GM19372 (cell line): ENCODE measurements around the gene RASSF3.
"Not testable (repeated sequence)": the region's sequence is repeated elsewhere in the genome, so short reads cannot be mapped to it uniquely, and the experiment has no call there.

ENCODE experiments used
- ATAC-seq: cut with Tn5 transposase; IDR thresholded peaks from one replicate; pipeline ENCODE4 v1.9.1; 2021; ENCODE audit warnings: mild to moderate bottlenecking, low read depth, moderate library complexity; ENCODE audit not compliant: unreplicated experiment

Gene RASSF3

DNA sequence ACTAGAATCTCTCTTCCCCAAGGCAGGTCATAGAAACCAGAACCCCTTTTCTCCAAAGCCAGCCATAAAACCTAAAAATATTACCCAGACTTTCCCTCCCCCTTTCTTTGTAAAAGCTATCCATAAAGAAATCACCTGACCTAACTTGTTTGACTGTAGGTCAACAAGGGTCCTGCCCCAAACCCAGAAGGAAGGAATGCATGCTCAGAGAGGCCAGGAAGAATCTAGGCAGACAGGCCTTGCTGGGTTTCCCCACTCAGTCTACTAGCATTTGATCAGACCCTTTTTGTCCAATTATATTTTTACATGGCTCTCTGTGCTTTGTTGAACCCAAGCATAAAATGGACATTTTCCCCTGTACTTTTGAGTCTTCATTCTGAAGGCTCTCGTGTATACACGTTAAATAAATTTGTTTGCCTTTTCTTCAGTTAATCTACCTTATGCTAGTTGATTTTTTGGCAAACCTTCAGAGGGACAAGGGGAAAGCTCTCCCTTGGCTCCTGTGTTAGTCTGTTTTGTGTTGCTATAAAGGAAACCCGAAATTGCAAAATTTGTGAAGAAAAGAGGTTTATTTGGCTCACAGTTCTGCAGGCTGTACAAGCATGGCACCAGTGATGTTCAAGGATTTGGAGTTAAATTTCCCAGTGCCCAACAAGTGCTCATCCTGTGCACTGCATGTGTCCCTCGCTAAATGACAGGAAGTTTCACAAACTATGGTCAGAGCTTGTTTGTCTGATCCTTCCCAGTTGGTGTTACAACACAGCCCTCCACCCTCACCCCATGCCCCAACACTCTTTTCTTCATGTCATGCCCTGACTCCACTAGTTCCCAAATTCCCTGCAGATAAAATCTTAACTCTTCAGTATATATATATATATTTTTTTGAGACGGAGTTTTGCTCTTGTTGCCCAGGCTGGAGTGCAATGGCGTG lies 14.2 kb upstream of the RASSF3 start:
- ATAC-seq: no peak

GRCh38 chr12:64598831-64599230 lies 11.5 kb upstream of the RASSF3 start:
- no peak for ATAC-seq

DNA sequence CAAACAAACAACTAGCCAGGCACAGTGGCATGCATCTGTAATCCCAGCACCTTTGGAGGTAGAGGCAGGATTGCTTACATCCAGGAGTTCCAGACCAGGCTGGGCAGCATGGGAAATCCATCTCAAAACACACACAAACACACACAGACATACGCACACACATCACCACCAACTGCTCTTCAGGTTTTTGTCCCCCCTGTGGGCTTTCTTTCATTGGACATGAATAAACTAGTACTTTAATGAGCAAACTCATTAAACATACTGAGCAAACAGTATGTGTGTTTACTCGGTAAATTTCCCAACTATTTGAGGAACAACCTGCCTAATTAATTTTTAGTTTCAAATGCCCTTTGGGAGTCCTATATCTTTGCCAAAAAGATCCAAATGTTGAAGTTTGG lies 10.1 kb upstream of the RASSF3 start:
- ATAC-seq: no peak

DNA sequence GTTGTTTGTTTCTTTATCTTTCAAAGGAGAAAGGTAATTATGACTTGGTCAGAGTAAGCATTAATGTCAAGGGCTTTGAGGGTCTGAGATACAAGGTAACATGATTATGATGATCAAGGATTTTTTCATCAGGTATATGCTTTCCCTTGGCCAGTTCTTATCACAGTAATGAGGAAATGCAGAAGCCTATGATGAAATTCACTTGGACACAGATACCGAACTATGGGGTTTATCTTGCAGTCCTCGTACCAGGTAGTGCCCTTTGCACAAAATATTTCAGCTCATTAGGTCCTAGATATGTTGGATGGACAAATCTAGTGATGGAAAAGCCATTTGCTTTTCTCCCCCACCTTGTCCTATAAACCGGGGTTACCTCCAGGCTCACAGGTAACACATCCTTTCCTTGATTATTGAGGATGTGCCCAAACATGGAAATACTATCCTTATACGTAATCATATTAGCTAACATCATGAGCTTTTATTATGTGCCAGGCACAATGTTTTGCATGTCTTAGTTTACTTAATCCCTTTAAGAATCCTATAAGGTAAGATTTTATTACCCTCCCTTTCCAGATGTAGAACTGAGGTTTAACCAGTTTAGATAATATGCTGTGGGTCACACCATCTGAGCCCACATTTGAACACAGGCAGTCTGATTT lies 7.0 kb upstream of the RASSF3 start:
- no peak for ATAC-seq

DNA sequence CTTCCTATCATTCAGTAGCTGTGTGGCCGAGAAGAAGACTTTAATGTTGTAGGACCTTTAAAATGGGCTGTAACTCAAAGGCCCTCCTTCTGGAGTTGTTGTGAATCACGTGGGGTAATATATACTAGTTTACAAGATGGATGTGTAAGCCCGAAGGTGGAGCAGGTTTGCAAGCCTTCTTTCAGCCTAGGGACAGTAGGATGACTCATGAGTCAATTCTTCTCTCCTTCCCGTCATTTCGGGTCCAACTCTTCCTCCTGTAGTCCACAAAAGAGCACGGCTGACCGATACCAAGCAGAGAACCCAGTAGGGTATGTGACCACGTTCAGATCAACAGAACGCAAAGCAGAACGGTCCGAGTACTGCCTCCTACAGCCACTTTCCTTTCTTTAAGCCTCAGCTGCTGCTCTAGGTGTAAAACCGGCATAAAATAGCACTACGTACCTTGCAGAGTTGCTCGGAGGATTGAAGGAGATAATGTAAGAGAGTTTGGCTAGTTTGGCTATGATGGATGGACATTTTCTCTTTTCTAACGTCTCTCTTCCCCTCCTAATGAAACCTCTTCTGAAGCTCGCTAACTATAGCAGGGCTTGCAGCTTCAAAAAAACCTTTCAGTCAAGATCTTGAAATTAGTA lies 1.3 kb upstream of the RASSF3 start:
- ATAC-seq: peak; percentile 18

DNA sequence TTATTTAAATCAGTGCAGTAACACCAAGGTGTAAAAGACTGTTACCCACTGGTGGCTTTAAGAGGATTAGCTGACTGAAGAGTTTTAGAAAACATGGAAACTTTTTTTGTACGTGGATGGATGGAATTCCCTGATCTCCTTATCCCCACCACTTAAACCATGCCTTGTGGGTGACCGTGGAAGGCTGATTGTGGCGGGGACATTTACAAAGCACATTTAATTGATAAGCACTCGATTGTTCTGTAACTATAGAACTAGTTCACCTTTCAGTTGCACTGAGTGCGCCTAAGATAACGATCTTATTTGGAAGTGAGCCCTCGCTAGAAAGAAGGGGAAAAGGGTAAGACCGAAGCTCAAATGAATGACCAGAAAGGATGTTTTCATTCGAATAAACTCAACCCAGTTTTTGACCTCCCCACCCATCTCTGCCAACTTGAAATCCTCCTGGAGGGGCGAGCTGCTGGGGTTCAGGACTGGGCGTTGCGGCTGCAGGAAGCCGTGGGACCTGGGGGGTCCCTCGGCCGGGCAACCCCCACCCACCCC lies 688 bp upstream of the RASSF3 start:
- no peak for ATAC-seq

DNA sequence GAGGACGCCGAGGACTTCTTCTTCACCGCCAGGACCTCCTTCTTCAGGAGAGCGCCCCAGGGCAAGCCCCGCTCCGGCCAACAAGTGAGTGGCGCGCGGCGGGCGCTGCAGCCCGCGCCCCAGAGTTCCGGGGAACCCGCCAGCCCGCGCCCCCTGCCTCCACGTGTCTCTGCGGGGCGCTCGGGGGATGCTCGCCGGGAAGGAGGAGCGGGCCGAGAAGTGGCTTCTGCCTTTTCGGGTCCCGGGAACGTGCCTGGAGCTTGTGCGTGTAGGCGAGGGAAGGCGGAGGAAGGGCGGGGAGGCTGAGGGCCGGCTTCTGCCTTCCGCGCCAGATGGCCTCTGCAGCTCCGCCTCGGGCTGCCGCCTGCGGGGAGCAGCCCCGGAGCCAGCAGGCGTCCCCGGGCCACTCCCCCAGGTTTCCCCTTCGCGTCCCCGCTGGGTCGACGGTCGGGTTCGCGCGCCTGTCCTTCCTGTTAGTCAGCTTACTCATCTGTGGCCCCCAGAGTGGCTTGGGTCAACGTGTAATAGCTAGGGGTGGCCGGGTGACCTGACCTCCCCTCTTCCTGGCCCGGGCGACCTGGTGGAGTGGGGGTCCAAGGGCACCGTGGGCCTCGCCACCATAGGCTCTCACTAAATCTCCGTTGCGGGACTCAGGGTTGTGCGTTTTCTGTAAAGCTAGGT lies 505 bp downstream of the RASSF3 start:
- peak; percentile 39 for ATAC-seq

DNA sequence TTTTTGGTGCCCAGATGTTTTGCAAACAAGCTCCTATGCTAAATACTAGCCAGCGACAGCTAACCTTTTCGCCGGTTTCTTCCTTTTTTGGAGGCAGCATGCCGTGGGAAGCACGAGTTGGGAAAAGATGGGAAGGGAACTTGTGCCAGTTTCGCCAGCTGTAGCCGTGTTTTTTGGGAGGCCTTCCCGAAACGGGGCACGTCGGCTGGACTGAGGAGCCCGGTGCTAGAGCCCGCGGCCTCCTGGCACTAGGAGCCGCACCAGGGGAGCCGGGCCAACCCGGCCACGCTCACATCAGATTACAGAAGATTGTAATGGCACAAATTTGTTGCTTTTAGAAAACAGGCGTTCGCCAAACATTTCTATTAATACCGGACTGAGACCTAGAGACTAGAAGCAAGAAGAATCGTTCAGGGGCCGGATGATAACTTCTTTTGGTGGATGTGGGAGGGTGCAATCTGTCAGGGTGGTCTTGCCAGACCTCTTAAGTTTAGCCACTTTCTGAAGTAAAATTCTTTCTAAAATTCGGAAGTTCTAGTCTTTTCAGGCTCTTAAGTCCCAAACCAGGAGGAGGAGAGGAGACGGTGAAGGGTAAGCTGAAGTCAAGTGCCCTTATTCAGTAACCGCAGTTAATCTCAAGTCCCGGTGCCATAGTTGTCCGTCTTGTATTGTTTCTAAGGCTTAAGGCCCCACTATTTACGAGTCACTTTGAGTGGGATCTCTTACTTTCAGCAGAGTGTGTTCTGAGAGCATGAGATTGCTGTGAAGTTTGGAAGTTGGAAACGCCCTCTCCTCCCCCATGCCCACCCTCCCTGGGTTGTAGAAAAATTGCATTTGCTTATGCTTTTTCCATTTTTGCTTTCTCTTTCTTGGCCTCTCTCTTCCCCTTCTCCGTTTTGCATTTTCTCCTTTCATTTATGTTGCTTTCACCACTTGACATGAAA lies 1.3 kb downstream of the RASSF3 start:
- no peak for ATAC-seq

DNA sequence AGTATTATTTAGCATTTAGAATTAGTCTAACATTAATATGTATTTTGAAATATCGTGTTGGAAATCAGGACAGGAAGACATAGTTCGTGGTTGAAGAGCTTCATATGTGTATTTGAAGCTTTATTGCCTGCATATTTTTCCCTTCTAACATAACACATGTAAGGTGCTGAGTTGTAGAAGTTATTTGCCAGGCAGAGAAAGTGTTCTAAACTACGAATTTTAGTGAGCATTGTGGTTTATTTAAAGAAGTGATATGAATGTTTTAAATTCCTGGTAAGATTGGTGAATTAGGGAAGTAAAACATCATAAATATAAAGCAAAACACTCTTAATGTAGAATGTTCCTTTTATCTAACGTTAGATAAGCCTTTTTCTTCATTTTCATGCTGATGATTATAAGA lies 2.5 kb downstream of the RASSF3 start:
- no peak for ATAC-seq

DNA sequence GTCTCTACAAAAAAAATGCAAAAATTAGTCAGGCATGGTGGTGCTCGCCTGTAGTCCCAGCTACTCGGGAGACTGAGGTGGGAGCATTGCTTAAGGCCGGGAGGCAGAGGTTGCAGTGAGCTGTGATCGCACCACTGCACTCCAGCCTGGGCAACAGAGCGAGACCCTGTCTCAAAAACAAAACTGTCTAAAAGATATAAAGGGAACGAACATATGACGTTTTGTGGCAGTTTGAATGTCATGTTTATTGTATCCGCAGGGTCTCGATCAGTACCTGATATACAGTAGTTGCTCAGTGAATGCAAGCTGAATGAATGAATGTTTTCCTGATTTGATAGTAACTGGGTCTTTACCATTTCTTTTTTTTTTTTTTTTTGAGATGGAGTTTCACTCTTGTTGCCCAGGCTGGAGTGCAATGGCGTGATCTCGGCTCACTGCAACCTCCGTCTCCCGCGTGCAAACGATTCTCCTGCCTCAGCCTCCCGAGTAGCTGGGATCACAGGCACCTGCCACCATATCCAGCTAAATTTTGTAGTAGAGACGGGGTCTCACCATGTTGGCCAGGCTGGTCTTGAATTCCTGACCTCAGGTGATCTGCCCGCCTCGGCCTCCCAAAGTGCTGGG lies 3.6 kb downstream of the RASSF3 start:
- ATAC-seq: not testable (repeated sequence)

GRCh38 chr12:64616201-64616600 lies 5.9 kb downstream of the RASSF3 start:
- no peak for ATAC-seq

GRCh38 chr12:64618953-64619590 lies 8.8 kb downstream of the RASSF3 start:
- ATAC-seq: peak; percentile 39

GRCh38 chr12:64621257-64621942 lies 11.1 kb downstream of the RASSF3 start:
- peak; percentile 71 for ATAC-seq

DNA sequence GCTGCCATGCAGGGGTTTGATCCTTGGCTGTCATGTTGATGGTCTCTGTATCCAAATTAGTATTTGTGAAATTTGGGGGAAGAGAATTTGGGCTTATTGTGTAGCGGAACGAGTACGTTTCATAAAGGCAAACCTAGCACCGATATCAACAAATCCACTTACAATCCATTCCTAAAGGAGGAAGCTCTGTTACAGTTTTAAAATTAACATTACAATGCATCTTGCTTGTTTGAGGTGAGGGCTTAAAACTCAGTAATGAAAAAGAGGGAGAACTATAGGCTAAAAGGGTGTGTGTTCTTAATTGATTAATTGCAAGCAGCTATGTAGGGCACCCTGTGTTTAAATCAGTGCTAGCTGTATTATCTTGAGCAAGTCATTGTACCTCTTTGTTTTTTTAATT lies 13.7 kb downstream of the RASSF3 start:
- ATAC-seq: no peak

DNA sequence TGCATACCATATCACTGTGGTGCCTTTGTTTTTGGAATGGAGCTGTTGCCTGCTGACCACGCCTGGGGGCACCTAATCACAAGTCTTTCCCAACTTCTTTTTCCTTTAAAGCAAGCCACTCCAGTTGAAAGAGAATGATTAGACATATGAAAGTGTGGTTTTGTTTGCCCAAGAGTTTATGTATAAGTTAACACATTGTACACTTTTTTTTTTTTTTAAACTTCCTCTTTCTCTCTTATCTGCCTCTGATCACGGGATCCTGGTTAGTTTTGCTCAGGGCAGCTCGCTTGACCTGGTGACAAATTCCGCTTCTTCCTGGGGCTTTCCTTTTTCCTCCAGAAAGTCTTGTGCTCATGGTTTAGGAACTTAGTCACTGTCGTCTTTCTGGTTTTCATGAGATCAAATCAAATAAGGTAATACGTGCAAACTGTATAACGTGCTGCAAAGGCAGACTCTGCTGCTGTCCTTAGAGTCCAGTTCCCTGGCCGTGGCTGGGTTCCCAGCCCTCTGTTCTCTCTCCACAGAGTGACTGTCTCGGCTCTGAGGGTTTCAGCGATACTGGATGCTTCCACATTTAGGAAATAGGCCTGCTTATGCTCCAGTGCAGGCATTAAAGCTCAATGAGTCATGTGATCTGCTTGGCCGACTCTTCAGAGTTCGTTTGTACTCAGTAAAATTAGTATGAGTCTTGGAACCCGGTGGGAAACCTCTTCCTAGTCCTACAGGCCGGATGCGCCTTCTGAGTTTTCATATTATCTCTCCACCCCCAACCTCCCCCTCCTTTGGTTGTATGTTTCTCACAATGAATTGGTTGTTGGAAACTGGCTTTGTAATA lies 15.2 kb downstream of the RASSF3 start:
- peak; percentile 44 for ATAC-seq

DNA sequence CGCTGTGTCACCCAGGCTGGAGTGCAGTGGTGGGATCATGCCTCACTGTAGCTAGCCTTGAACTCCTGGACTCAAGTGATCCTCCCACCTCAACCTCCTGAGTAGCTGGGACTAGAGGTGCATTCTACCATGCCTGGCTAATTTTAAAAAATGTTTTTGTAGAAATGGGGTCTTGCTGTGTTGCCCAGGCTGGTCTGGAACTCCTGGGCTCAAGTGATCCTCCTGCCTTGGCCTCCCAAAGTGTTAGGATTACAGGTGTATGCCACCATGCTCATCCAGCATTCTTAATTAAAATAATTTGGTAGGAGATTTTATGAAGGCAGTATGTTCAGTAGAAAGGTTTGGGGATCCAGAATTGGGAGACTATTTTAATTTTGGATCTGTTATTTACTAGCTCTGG lies 16.3 kb downstream of the RASSF3 start:
- not testable (repeated sequence) for ATAC-seq

GRCh38 chr12:64627771-64628170 lies 17.5 kb downstream of the RASSF3 start:
- no peak for ATAC-seq
